HFF-Myc (cell line): Measurements from ENCODE around the gene TMEM117.

Experiments
- DNase-seq: peaks from one replicate; pipeline ENCODE4 v3.0.0-alpha.2; 2011; ENCODE audit warnings: low read depth; ENCODE audit errors: extremely low read depth
- H3K4me3 ChIP-seq: replicated peaks from 2 replicates; pipeline ENCODE4 v1.5.1; 2011; ENCODE audit warnings: low read depth, mild to moderate bottlenecking, control low read depth, low read length
- CTCF ChIP-seq: IDR thresholded peaks from 2 replicates; pipeline ENCODE4 v1.5.1; 2012; ENCODE audit warnings: mild to moderate bottlenecking, low read depth, low read length, control low read depth; ENCODE audit errors: missing control alignments

Gene TMEM117

GRCh38 chr12:44155358-44155757 lies 319.5 kb downstream of the TMEM117 start:
- no peak for TF ChIP-seq CTCF
- no peak overlapping the region for H3K4me3 ChIP-seq
- no peak for DNase-seq

GRCh38 chr12:44157359-44157758 lies 321.5 kb downstream of the TMEM117 start:
- H3K4me3 ChIP-seq = no peak overlapping the region
- TF ChIP-seq CTCF = no peak
- no peak for DNase-seq

GRCh38 chr12:44158746-44159145 lies 322.9 kb downstream of the TMEM117 start:
- H3K4me3 ChIP-seq = no peak overlapping the region
- no peak for TF ChIP-seq CTCF
- DNase-seq = no peak

- TF ChIP-seq CTCF = no peak
- no peak for DNase-seq
- no peak overlapping the region for H3K4me3 ChIP-seq
These were observed 323.3 kb downstream of the TMEM117 start for GRCh38 chr12:44159216-44159615.

- no peak overlapping the region for H3K4me3 ChIP-seq
- no peak for TF ChIP-seq CTCF
- no peak for DNase-seq
These were observed 324.0 kb downstream of the TMEM117 start for GRCh38 chr12:44159862-44160261.

GRCh38 chr12:44162961-44163360 lies 327.1 kb downstream of the TMEM117 start:
- DNase-seq = no peak
- no peak overlapping the region for H3K4me3 ChIP-seq
- TF ChIP-seq CTCF = no peak

- TF ChIP-seq CTCF = no peak
- no peak overlapping the region for H3K4me3 ChIP-seq
- no peak for DNase-seq
These were observed 338.2 kb downstream of the TMEM117 start for GRCh38 chr12:44174053-44174452.
